Measurements from ENCODE around the gene TNS3.

The TNS3 gene

GRCh38 chr7:47508389-47509380 lies 73.2 kb downstream of the TNS3 start:
- in situ Hi-C loops (cut with MboI; ENCODE audit: low pct_unique_long_range_greater_than_20kb, low sequenced_read_pairs, unreplicated experiment): no loop called here
- TF ChIP-seq CTCF (IDR thresholded peaks at IDR 0.05; ENCODE audit: extremely low read depth, insufficient read depth, missing control alignments): no peak
- DNase-seq (ENCODE audit: low spot score): no peak

- no peak for TF ChIP-seq CTCF (IDR thresholded peaks at IDR 0.05; ENCODE audit: extremely low read depth, insufficient read depth, missing control alignments)
Measured at GRCh38 chr7:47507522-47507921, 74.4 kb downstream of the TNS3 start.

GRCh38 chr7:47506382-47507339 lies 75.2 kb downstream of the TNS3 start:
- no peak for DNase-seq (ENCODE audit: low spot score)
- no peak for TF ChIP-seq CTCF (IDR thresholded peaks at IDR 0.05; ENCODE audit: extremely low read depth, insufficient read depth, missing control alignments)
- in situ Hi-C loops (cut with MboI; ENCODE audit: low pct_unique_long_range_greater_than_20kb, low sequenced_read_pairs, unreplicated experiment): no loop called here

More at GRCh38 chr7:47507522-47507921, 74.4 kb downstream of the TNS3 start:
- DNase-seq (ENCODE audit: low spot score): no peak
- in situ Hi-C loops (cut with MboI; ENCODE audit: low pct_unique_long_range_greater_than_20kb, low sequenced_read_pairs, unreplicated experiment): no loop called here

GRCh38 chr7:47505312-47506007 lies 76.5 kb downstream of the TNS3 start:
- TF ChIP-seq CTCF (IDR thresholded peaks at IDR 0.05; ENCODE audit: extremely low read depth, insufficient read depth, missing control alignments): no peak
- DNase-seq (ENCODE audit: low spot score): no peak
- in situ Hi-C loops (cut with MboI; ENCODE audit: low pct_unique_long_range_greater_than_20kb, low sequenced_read_pairs, unreplicated experiment): no loop called here

- in situ Hi-C loops (cut with MboI; ENCODE audit: low pct_unique_long_range_greater_than_20kb, low sequenced_read_pairs, unreplicated experiment): no loop called here
- DNase-seq (ENCODE audit: low spot score): no peak
- TF ChIP-seq CTCF (IDR thresholded peaks at IDR 0.05; ENCODE audit: extremely low read depth, insufficient read depth, missing control alignments): no peak
Measured at GRCh38 chr7:47504551-47505311, 77.2 kb downstream of the TNS3 start.
